K562 (cell line): Measurements from ENCODE around the gene PMEPA1. TPM values are rescaled to one million over a fixed set of nuclear protein-coding genes. Genes with fewer than 3 reads are reported as not detected.

Experiments used
- ATAC-seq: fragments of 200-7000 bp; cut with Tn5 transposase; 3 replicates; pipeline ENCODE4 v1.9.1; 2020; ENCODE audit warnings: moderate library complexity
- BruUV-seq: library from RNA; stranded (reverse); fragments of 400-500 nt; replicated peaks from 2 replicates; lab custom pipeline; 2021; lab: Mats Ljungman, UMichigan
- CTCF ChIA-PET: fragments of 300-600 bp; formaldehyde crosslinking; extraction: SDS; loops from one replicate; lab custom pipeline; 2021; ENCODE audit warnings: low intra/inter-chr PET ratio; lab: Yijun Ruan, JAX
- POLR2A ChIA-PET: fragments of 300-600, 350-650 bp; sonication (Branson Sonifier 250); formaldehyde crosslinking; extraction: SDS; loops from one replicate; lab custom pipeline; 2021; ENCODE audit warnings: antibody characterized with exemption, inconsistent platforms; lab: Yijun Ruan, JAX
- DNase-seq, 4 experiments: peaks; one replicate each; pipeline versions ENCODE4 v3.0.0 to v3.0.0-alpha.2; 2011 to 2018; ENCODE audit warnings: low spot score in 3 of 4, mixed read lengths in 3 of 4; ENCODE audit errors: extremely low read depth in 1 of 4
- FAIRE-seq: peaks from 2 replicates; lab custom pipeline; 2011; peaks lifted over from hg19 to GRCh38; lab: Jason Lieb, UNC
- H2AFZ ChIP-seq: 2 replicates; pipeline ENCODE4 v1.6.0; 2011; ENCODE audit warnings: low read depth, low read length, control low read depth, inconsistent platforms
- H3K27ac ChIP-seq: fragments of 200-600 bp; 3 replicates; pipeline ENCODE4 v1.8.0; 2011; ENCODE audit warnings: low read depth, mild to moderate bottlenecking, control low read depth, inconsistent platforms, low read length, moderate library complexity, mixed read lengths; ENCODE audit errors: extremely low read depth
- H3K27me3 ChIP-seq, 2 experiments: fragments of 300-600 bp in 1 of 2; 2 replicates in 1 of 2; 3 replicates in 1 of 2; pipeline versions ENCODE4 v1.6.0 to v1.8.0; 2011; ENCODE audit warnings: inconsistent platforms in 2 of 2, low read length in 2 of 2, mild to moderate bottlenecking in 1 of 2, mixed read lengths in 1 of 2, moderate library complexity in 1 of 2; ENCODE audit not compliant: control insufficient read depth in 2 of 2, insufficient read depth in 2 of 2
- H3K36me3 ChIP-seq: fragments of 300-600 bp; 3 replicates; pipeline ENCODE4 v1.8.0; 2011; ENCODE audit warnings: mild to moderate bottlenecking, low read length, inconsistent platforms; ENCODE audit not compliant: control insufficient read depth, insufficient read depth
- H3K4me1 ChIP-seq, 2 experiments: fragments of 200-600 bp in 1 of 2; replicated peaks in 1 of 2; 2 replicates in 1 of 2; 3 replicates in 1 of 2; pipeline versions ENCODE4 v1.5.1 to v1.8.0; 2011; ENCODE audit warnings: inconsistent platforms in 2 of 2, low read length in 2 of 2, mild to moderate bottlenecking in 1 of 2, mixed read lengths in 1 of 2, moderate library complexity in 1 of 2; ENCODE audit not compliant: control insufficient read depth in 2 of 2, insufficient read depth in 2 of 2
- H3K4me2 ChIP-seq: 2 replicates; pipeline ENCODE4 v1.6.1; 2011; ENCODE audit warnings: low read length, control low read depth, inconsistent platforms, mixed read lengths; ENCODE audit not compliant: insufficient read depth
- H3K4me3 ChIP-seq: fragments of 200-600 bp; sonication (generic), shearing (Covaris generic); 2 replicates; pipeline ENCODE4 v1.5.1; 2016; ENCODE audit warnings: control low read depth, inconsistent platforms
- H3K79me2 ChIP-seq: fragments of 200-600 bp; 3 replicates; pipeline ENCODE4 v1.8.0; 2011; ENCODE audit warnings: low read length, inconsistent platforms; ENCODE audit not compliant: control insufficient read depth, insufficient read depth
- H3K9ac ChIP-seq, 2 experiments: 2 replicates each; pipeline versions ENCODE4 v1.6.0 to v1.6.1; 2011; ENCODE audit warnings: low read depth in 2 of 2, low read length in 2 of 2, control low read depth in 1 of 2, inconsistent platforms in 1 of 2, mild to moderate bottlenecking in 1 of 2, mixed read lengths in 1 of 2; ENCODE audit not compliant: insufficient read depth in 1 of 2
- H3K9me1 ChIP-seq: one replicate; pipeline ENCODE4 v1.6.0; 2011; ENCODE audit warnings: inconsistent platforms, mild to moderate bottlenecking, low read length, moderate library complexity; ENCODE audit not compliant: control insufficient read depth, insufficient read depth
- H3K9me3 ChIP-seq: replicated peaks from 2 replicates; pipeline ENCODE4 v1.5.1; 2011; ENCODE audit warnings: low read depth, low read length, inconsistent platforms; ENCODE audit not compliant: control insufficient read depth, insufficient read depth
- H4K20me1 ChIP-seq: replicated peaks from 2 replicates; pipeline ENCODE4 v1.6.1; 2011; ENCODE audit warnings: low read length, inconsistent platforms, mixed read lengths; ENCODE audit not compliant: control insufficient read depth, insufficient read depth
- ATF3 ChIP-seq, 2 experiments: fragments of 450-650 bp in 1 of 2; sonication (generic) in 1 of 2; formaldehyde crosslinking in 1 of 2; IDR thresholded peaks in 1 of 2; conservative IDR thresholded peaks in 1 of 2; 2 replicates each; pipeline versions ENCODE4 v1.6.1 to v1.8.1; 2016 to 2023; ENCODE audit warnings: mild to moderate bottlenecking in 2 of 2, moderate library complexity in 2 of 2, inconsistent platforms in 1 of 2, missing genetic modification reagents in 1 of 2
- CBX3 ChIP-seq, 2 experiments: IDR thresholded peaks; 1 replicate in 1 of 2; 2 replicates in 1 of 2; pipeline ENCODE4 v1.6.1; 2012; ENCODE audit warnings: inconsistent platforms in 2 of 2, low read length in 2 of 2, borderline replicate concordance in 1 of 2, control low read depth in 1 of 2
- E2F6 ChIP-seq, 2 experiments: IDR thresholded peaks; 2 replicates each; pipeline ENCODE4 v1.6.1; 2011; ENCODE audit warnings: borderline replicate concordance in 1 of 2, control low read depth in 1 of 2, low read depth in 1 of 2, low read length in 1 of 2, mild to moderate bottlenecking in 1 of 2, mixed read lengths in 1 of 2, moderate library complexity in 1 of 2; ENCODE audit not compliant: insufficient read depth in 1 of 2, insufficient read length in 1 of 2, poor library complexity in 1 of 2, severe bottlenecking in 1 of 2; ENCODE audit errors: extremely low read depth in 1 of 2
- HES1 ChIP-seq: fragments of 450-650 bp; IDR thresholded peaks from 2 replicates; pipeline ENCODE4 v1.6.1; 2016; ENCODE audit warnings: low read depth, mild to moderate bottlenecking, moderate library complexity
- MAFK ChIP-seq: IDR thresholded peaks from 2 replicates; pipeline ENCODE4 v1.6.1; 2011; ENCODE audit warnings: low read length, improper control_type of control experiment
- NFIC ChIP-seq: fragments of 450-650 bp; IDR thresholded peaks from 2 replicates; pipeline ENCODE4 v1.6.1; 2017; ENCODE audit warnings: mild to moderate bottlenecking, inconsistent platforms
- NR2F6 ChIP-seq: fragments of 450-650 bp; formaldehyde crosslinking; IDR thresholded peaks from 2 replicates; pipeline ENCODE4 v1.4.0; 2020; ENCODE audit warnings: mild to moderate bottlenecking
- POU5F1 ChIP-seq: fragments of 150-350 bp; IDR thresholded peaks from 2 replicates; pipeline ENCODE4 v1.6.1; 2014; ENCODE audit warnings: borderline replicate concordance, low read length, low read depth, mild to moderate bottlenecking; ENCODE audit not compliant: partially characterized antibody
- RAD51 ChIP-seq: fragments of 450-650 bp; IDR thresholded peaks from 2 replicates; pipeline ENCODE4 v1.7.1; 2016; ENCODE audit warnings: low read depth, mild to moderate bottlenecking, borderline replicate concordance
- WHSC1 ChIP-seq: IDR thresholded peaks from one replicate; pipeline ENCODE4 v1.6.1; 2012; ENCODE audit warnings: low read length, control low read depth, inconsistent platforms
- ZNF609 ChIP-seq: sonication (generic); formaldehyde crosslinking; IDR thresholded peaks from 2 replicates; pipeline ENCODE4 v1.8.1; 2023; ENCODE audit warnings: missing genetic modification reagents, mild to moderate bottlenecking, borderline replicate concordance
- WGBS: fragments of 100-300 bp; shearing (Covaris generic); methylation state at CpG from one replicate; pipeline ENCODE4 v1.1.6; 2016; ENCODE audit warnings: low coverage, mixed read lengths; ENCODE audit not compliant: insufficient coverage; ENCODE audit errors: missing lambda C conversion rate; 5-methylcytosine and 5-hydroxymethylcytosine counted together
- in situ Hi-C: fragments of 300-500 bp; cut with MboI; formaldehyde crosslinking; loops from 4 replicates; pipeline ENCODE4 v1.15.0; 2018; ENCODE audit warnings: inconsistent platforms, mixed read lengths
- intact Hi-C: fragments of 100-400 bp; cut with micrococcal nuclease; formaldehyde crosslinking; loops from 2 replicates; pipeline ENCODE4 v1.14.2; 2022
- polyA plus RNA-seq, 8 experiments: library from polyadenylated mRNA; depleted of rRNA in 4 of 8; stranded (reverse) in 5 of 8; unstranded in 3 of 8; fragments of >200 nt; fragmentation: Nextera tagmentation in 2 of 8; fragmentation: Illumina TruSeq in 1 of 8; extraction: Ambion mirVana in 2 of 8; extraction: Trizol in 1 of 8; gene quantifications; 2 replicates each; pipeline versions ENCODE4 v1.2.1 to v1.2.3, GENCODE V29; 2011 to 2014; ENCODE audit warnings: inconsistent platforms in 1 of 8, missing spikeins in 1 of 8
- total RNA-seq, 7 experiments: library from RNA; depleted of rRNA in 6 of 7; stranded (reverse); fragments of >200 nt in 6 of 7; fragmentation: Illumina TruSeq in 2 of 7; extraction: Trizol in 2 of 7; gene quantifications; 2 replicates each; pipeline versions ENCODE4 v1.2.1 to v1.2.3, GENCODE V29; 2011 to 2021; ENCODE audit warnings: low replicate concordance in 1 of 7

PMEPA1 gene
- total and polyA plus RNA-seq, 9 of the 15 experiments (the other 6 are each of a cell fraction or from before 2014, with no cell fraction given) = 0.16 TPM; not detected in 8

- TF ChIP-seq RAD51 (no peak), MAFK (no peak), E2F6 (IDR thresholded peaks at IDR 0.05; ENCODE audit: borderline replicate concordance in 1 of 2, extremely low read depth in 1 of 2, insufficient read depth in 1 of 2, insufficient read length in 1 of 2, low read depth in 1 of 2, low read length in 1 of 2, poor library complexity in 1 of 2, severe bottlenecking in 1 of 2) (no peak)
Measured at GRCh38 chr20:57679113-57679512, 30.7 kb downstream of the PMEPA1 start (continued).

- no peak for DNase-seq
- ATAC-seq = no peak
- intact Hi-C loops = no loop called here
- POLR2A ChIA-PET = no interaction called here
- CTCF ChIA-PET = no interaction called here
- no peak overlapping the region for H2AFZ ChIP-seq
- H3K9me3 ChIP-seq = no peaks in the 10 kb centered on the region
- in situ Hi-C loops = no loop called here
- H3K9ac ChIP-seq = no peak overlapping the region
- H3K27ac ChIP-seq = no peak overlapping the region
- WGBS = under 1% methylated on average over 12 of the region's 12 CpGs
- FAIRE-seq = no peak
- no peak overlapping the region for H3K4me3 ChIP-seq
- H3K4me1 ChIP-seq = no peaks in the 10 kb centered on the region
- no peak overlapping the region for H3K4me2 ChIP-seq
- H3K27me3 ChIP-seq = peaks cover 63 to 95% of the 10 kb centered on the region in 2 experiments
- no peaks in the 10 kb centered on the region for H3K36me3 ChIP-seq
- BruUV-seq = no TSS peak
- H3K9me1 ChIP-seq = peaks cover 3% of the 10 kb centered on the region
- H4K20me1 ChIP-seq = no peaks in the 10 kb centered on the region; the same call in 1 of the 2 replicates
- H3K79me2 ChIP-seq = no peaks in the 10 kb centered on the region
- TF ChIP-seq NFIC (no peak), POU5F1 (no peak), CBX3 (IDR thresholded peaks at IDR 0.05; ENCODE audit: borderline replicate concordance in 1 of 2, low read length in 2 of 2) (no peak), NR2F6 (CRISPR knock-in tag) (no peak), ATF3 (IDR thresholded peaks at IDR 0.05) (no peak), ATF3 (CRISPR knock-in tag; conservative IDR thresholded peaks at IDR 0.05) (no peak), ZNF609 (CRISPR knock-in tag) (no peak), WHSC1 (no peak), HES1 (no peak)
Measured at GRCh38 chr20:57678340-57678739, 31.5 kb downstream of the PMEPA1 start.
